HG02840 (cell line): ENCODE results near the gene ADGRL3.
"Not testable (repeated sequence)": the region's sequence is repeated elsewhere in the genome, so short reads cannot be mapped to it uniquely, and the experiment has no call there.

Experiments
- ATAC-seq: cut with Tn5 transposase; IDR thresholded peaks from one replicate; pipeline ENCODE4 v1.9.1; 2021; ENCODE audit warnings: mild to moderate bottlenecking, moderate library complexity, moderate number of reproducible peaks; ENCODE audit not compliant: unreplicated experiment, low FRiP score

ADGRL3 gene

DNA sequence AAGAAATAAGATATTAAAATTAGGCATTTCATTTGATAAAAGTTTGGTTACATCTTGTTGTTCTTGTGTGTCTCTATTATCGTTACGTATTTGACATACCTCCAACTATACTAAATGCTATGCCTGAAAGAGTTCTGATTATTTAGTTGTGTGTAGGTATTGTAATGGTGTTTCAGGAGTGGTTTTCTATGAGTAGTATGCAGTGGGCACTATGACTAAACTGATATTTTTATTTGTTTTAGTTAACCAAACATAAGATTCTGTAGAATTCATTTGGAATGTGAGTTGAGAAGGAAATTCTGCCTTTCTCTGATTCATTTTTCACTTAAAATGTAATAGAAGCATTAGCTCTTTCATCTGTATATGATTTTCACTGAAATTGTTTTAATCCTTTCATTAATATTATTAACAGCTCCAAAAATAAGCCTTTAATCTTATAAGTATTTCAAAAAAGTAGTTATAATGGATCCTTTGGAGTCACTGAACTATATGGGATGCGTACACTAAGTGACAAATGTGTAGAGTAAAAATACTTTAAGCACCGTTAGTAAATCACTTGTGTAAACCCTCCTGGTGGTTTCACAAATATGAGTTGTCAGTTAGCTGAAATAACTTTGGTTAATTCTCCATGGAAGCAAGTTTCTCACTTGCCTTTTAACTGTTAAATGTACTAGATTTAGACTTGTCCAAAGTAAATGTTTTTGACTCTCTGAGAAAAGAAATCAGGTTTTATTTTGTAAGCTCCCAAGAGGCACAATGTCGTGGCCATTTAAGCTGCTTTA is 388.7 kb downstream of the ADGRL3 start:
- ATAC-seq: no peak

DNA sequence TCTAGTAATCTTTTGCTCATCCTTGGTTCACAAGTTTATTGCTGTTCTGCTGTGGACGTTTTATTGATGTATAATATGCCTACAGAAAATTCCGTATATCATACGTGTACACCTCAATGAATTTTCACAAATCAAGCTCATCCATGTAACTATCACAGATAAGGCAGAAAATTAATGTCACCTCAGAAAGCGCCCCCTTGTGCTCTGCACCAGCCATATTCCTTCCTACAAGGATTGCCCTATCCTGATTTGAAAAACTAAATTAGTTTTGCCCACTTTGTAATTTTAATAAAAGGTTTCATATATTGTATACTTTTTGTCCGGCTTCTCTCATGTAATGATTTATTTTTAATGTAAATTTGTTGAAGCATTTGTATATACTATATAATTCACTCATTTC is 390.8 kb downstream of the ADGRL3 start:
- no peak for ATAC-seq

DNA sequence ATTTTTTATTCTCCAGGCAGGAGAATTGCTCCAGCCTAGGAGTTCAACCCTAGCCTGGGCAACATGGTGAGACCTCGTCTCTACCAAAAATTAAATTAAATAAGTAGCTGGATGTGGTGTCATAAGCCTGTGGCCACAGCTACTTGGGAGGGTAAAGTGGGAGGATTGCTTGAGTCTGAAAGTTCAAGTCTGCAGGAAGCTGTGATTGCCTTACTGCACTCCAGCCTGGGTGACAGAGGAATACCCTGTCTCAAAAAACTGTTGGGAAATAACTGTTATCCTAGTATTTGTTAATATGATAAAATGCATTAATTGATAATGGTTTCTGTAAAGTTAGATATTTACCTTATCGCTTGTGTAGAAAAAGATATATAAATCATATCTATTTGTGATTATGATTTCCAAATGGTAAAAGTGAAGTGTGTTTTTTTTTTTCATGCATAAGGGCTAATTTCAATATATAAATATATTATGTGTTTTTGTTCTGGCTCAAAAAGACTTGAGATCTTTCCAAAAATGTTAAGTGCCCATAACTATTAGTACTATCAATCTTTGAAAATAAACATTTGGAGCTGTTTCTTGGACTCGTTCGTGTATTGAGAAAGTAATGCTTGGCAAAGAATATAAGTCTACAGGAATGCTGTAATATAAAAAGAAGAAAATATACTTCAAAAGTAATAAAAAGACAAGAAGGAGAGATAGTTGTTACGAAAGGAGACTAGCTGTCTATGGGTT is 396.6 kb downstream of the ADGRL3 start:
- ATAC-seq: no peak

DNA sequence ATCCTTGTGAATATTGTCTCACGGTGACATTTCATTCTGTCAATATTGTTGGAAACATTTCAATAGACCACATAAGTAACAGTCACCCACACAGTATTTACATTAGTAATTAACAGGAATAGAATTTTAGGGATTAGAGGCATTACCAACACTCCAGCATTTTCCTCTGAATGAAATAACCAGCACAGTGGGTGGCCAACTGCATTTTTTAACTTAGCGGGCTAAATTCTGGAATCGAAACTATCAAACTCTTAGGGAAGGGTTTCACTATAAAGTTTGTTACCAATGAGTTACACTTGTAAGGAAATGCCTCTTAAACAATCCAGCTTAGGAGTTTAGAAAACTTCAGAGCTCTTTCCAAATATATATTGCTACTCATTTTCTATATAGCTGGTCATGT is 403.0 kb downstream of the ADGRL3 start:
- no peak for ATAC-seq

DNA sequence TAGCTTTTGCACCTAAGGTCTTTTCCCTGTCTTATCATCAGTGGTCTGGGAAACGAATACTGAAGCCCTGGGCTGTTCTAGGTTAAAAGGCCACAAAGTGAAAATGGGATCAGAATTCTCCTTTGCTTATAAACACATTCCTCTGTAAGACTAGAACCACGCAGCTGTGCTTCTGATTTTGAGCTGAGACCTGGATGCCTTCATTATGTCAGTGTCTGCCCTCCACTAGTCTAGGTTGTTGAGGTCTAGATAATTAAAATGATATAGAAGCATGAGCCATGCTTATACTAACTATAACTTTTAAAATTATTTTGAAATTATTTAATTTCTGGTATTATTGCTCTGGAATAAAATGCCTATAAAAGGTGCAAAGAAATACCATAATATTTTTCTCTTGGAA is 403.9 kb downstream of the ADGRL3 start:
- no peak for ATAC-seq

DNA sequence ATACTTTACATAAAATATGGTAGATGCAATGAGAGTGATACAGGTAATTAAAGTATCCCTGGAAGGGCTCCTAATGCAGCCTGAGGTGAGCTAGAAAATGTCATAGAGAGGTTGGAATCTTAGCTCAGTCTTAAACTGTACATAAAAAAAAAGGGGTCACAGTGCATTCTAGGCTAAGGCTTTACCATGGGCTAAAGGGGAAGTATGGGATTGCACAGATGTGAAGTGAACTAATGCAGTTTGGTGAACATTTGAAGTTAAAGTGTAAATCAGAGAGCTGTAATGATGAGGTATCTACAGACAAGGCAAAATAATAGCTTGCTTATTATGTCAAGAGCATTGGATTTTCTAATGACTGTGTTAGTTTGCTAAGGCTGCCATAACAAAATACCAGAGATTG is 405.9 kb downstream of the ADGRL3 start:
- no peak for ATAC-seq

DNA sequence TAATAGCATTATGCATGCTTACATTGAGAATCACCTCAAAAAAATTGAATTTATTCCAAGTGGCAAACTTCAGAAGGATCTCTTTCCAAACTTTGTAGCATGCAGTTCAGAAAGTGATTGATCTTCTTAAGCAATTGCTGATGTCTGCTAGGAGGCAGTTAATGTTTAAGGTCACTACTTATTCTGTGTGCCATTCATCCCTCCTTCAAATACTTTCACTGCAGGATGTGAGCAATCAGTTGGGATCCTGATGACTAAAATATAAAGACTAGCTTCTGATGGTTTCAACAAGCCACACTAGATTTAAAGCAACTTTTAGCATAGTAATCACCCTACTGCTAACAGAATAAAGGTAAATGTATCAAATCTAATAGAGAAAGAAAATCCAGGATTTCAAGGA is 414.1 kb downstream of the ADGRL3 start:
- ATAC-seq: no peak

DNA sequence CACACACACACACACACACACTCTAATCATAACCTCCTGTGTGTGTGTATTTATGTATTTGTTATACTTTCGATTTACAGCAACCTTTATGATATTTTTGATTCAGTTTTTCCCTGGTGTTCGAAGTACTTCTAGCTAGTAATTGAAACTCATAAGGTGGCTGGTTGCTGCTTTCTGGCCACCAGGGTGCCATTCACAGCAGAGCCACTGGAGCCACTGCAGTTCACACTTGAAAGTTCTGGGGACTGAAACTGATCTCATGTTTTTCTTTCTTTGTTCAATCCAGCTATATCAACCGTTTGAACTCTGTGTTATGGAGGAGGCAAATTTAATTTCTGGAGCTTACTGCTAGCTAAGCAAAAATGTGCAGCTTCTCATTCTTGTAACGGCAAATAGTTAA is 419.4 kb downstream of the ADGRL3 start:
- no peak for ATAC-seq

DNA sequence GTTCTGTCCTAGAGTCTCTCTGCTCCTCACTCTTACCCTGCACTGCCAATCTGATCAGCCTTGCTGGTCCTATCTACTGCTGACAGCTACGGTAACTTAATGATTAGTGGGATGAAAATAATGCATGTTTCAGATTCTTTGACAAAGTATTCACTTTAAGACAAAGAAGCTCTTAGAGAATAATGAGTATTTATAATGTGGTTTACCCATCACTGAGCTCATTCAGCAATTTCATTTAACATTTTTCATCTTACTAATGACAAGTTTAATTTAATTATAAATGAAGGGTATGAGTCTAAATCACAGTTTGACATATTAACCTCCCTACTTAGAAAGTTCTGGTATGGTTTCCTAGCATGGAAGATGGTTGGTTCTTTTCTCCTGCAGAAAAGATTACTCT is 428.2 kb downstream of the ADGRL3 start:
- ATAC-seq: no peak

DNA sequence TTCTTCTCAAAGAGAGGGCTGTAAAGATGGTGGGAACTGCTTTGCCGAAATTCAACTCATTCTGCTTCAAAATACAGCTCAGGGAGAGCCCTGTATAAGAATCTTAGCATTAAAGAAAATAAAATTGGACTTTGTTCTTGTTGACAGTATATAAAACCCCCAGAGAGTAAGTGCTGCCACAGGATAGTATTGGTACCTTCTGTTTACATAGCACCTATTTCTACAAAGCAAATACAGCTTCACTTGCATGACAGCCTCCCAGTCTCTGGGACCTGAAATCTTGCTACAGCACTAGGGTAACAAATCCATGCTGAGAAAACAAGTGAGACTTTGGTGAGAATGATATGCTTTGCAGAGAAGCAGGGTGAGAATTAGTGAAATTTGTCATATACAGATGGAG is 428.6 kb downstream of the ADGRL3 start:
- no peak for ATAC-seq

DNA sequence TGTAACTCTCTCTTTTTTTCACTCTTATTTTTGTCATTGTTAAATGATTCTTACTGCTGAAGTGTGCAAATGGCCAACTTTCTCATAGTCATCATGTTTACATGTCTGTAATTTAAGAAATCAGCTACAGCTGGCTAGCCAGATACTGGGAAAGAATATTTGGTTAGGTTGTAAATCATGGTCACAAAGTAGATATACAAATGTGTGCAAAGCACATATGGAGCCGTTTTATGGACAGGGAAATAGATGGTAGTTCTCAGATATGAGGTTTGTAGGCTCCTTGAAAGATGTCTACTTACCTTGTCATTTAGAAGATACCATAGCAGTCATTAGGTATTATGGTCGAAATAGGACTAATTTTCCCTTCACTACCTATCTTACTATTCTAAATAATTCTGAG is 430.4 kb downstream of the ADGRL3 start:
- ATAC-seq: no peak

DNA sequence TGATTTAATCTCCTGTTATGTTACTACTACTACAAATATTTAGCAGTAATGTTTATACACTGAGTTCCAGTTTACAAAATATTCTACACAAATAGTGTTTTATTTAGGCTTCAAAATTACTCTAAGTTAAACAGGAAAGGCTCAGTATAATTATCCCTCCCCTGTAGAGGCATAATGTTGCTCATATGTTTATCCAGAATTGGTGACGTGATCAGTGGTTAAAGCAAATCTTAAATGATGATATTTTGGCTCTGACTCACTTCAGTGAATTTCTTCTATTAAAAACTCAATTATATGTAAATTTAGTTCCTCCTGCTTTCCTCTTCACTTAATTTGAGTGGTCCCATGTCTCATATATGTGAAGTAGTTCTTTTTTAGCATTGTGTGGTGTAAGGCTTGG is 438.5 kb downstream of the ADGRL3 start:
- ATAC-seq: no peak

DNA sequence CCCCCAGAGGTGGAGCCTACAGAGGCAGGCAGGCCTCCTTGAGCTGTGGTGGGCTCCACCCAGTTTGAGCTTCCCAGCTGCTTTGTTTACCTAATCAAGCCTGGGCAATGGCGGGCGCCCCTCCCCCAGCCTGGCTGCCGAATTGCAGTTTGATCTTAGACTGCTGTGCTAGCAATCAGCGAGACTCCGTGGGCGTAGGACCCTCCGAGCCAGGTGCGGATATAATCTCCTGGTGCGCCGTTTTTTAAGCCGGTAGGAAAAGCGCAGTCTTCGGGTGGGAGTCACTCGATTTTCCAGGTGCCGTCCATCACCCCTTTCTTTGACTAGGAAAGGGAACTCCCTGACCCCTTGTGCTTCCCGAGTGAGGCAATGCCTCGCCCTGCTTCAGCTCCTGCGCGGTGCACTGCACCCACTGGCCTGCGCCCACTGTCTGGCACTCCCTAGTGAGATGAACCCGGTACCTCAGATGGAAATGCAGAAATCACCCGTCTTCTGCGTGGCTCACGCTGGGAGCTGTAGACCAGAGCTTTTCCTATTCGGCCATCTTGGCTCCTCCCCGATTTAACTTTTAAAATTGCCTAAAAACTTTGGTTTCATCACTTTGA is 446.7 kb downstream of the ADGRL3 start:
- not testable (repeated sequence) for ATAC-seq

DNA sequence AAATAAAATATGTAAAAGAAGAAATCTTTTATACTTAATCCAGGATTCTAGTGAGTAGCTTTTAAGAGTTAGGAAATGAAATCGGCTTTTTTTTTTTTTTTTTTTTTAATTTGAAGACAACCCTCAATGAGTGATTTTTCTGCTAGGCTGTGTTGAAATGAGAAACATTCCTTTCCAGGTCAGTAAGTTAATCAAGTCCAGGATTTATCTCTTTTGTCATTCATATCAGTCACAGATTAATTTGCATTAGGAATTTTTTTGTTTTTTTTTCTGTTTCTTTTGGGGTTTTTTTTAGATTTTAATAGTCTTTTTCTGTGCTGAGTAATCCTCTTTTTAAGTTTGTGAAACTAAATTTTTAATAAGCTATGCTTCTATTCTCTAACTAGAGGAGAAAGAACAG is 448.1 kb downstream of the ADGRL3 start:
- no peak for ATAC-seq

DNA sequence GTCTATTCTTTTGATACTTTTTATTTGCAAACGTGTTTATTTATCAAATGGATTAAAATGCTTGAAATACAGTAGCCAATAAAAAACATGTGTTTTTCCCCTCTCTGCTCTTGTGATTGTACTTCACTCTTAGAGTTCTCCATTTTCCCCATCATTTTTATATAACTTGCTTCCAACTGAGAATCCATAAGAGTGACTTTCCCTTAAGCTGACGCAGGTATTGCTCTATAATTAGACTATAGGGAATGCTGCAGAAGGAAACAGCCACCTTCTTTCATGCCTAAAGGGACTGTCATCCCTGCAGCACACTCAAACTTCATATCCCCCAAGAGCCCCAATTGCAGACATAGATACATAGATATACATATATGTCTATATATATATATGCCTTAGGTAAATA is 456.9 kb downstream of the ADGRL3 start:
- ATAC-seq: no peak

DNA sequence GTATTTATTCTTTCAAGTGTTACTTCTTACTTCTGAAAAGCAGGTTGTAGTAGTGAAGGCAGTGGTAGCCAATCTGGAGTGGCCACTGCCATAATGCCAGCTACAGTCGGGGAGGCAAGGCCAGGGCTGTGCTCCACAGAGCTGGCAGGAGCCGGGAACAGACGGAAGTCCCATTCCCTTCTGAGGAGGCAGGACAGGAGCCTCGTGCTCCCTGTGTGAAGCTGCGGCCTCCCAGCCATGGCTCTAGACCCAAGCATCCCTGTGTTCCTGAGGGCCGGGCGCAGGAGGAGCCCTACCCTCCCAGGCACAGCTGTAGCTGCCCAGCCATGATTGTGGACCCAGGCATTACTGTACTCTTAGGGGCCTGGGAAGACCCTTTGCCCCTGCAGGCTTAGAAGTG is 461.8 kb downstream of the ADGRL3 start:
- ATAC-seq: no peak

DNA sequence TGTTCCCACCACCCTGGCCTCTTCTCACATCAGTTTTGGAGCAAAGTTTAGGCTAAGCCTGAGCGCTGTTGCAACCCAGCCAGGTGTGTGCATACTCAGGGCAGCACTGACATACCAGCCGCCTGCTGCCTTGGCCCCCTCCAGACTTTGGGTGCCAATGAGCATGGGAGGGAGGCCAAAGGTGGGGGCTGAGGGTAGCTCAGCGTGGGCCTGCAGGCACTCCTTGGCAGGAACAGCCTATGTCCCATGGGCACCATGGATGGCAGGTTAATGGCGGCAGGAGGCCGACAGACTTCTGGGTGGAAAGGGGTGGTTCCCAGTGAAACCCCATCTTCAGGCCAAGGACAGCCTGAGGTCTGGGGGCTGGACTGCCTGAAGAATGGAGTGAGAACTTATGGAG is 462.2 kb downstream of the ADGRL3 start:
- ATAC-seq: no peak

DNA sequence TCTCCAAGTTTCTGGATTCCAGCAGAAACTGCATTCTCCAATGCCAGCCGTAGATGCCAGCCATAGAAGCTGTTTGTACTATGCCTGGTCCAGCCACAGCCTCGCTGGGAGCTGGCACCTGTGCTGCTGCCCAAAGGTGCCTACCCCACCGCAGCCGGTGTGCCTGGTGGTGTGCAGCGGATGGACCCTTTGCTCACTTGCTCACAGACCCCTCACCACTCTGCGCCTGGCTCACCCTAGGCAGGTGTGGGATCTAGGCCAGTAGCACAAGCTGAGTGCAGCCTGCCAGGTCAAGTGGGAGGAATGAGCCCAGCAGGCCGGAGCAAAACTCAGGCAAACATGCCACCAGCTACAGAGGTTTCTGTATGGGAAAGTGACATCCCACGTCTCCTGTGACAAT is 463.2 kb downstream of the ADGRL3 start:
- no peak for ATAC-seq

DNA sequence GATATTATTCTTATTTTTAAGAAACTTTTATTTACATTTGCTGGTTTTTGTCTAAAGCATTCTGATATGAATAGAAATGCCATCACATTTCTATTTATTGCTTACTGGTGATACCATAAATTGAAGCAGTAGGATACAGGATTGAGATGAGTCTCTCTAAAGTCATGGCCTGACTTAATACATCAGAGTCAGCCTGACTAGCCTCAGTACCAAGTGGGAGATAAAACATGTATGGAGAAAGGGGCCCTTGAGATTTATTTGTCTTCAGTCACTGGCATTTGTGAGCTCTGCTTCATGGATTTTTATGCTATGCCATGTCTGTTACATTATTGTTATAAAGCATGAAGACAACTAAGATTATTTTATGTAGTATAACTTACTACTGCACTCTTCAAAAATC is 465.5 kb downstream of the ADGRL3 start:
- no peak for ATAC-seq

DNA sequence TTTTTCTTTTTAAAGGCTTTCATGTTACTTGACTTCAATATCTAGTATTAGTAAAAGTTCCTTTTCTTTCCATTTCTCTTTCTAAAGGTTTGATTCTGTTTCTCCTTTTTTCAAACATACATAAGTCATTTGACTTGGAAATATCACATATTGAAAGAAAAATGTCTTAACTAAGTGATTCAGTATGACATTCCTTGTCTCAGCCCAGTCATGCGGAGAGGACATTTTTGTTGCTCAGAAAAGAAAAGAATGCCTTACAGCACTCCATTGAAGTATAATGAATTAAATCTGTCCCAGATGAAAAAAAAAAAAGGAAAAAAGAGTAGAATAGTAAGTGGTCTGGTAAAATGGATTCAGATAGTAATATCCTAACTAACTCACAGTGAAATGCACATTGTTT is 466.1 kb downstream of the ADGRL3 start:
- ATAC-seq: no peak

DNA sequence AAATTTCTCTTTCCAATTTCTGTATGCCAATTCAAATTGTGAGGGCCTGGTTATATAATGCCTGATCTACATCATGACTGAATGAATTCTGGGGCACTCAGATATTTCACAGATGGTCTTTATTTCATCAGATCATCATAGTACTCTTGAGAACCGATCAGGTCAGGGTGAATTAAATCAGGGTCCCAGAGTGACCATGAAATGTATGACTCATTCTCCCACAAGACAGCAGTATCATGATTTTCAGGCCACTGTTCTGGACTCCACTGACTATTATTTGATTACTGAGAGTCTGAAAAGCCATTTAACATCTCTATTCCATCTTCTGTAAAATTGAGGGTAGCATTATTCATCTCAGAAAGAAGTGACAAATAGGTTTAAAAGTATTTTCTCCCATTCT is 471.5 kb downstream of the ADGRL3 start:
- ATAC-seq: no peak

DNA sequence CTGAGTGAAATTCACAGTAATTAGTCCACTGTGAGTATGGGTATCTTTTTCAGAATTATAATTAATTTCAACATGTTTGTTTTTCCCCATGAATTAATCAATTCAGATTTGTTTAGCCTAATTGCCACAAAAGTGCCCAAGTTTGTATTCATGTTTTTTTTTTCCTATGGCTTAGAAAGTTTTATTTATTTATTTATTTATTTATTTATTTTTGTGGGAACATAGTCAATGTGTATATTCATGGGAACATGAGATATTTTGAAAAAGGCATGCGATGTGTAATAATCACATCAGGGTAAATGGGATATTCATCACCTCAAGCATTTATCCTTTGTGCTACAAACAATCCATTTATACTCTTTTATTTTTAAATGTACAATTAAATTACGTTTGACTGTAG is 475.3 kb downstream of the ADGRL3 start:
- ATAC-seq: no peak
